BLaER1 (cell line): ENCODE data around the gene BACH1.

Experiments used
- H3K27ac ChIP-seq: shearing (Covaris generic); formaldehyde crosslinking; 2 replicates; pipeline ENCODE4 v1.8.1; 2022
- H3K27me3 ChIP-seq: shearing (Covaris generic); formaldehyde crosslinking; 2 replicates; pipeline ENCODE4 v1.8.1; 2022
- H3K36me3 ChIP-seq: shearing (Covaris generic); formaldehyde crosslinking; 2 replicates; pipeline ENCODE4 v1.8.1; 2022
- H3K4me1 ChIP-seq: shearing (Covaris generic); formaldehyde crosslinking; 2 replicates; pipeline ENCODE4 v1.8.1; 2022
- H3K4me2 ChIP-seq: shearing (Covaris generic); formaldehyde crosslinking; 2 replicates; pipeline ENCODE4 v1.8.1; 2022
- H3K4me3 ChIP-seq: shearing (Covaris generic); formaldehyde crosslinking; 2 replicates; pipeline ENCODE4 v1.8.1; 2022
- H3K9ac ChIP-seq: shearing (Covaris generic); formaldehyde crosslinking; 2 replicates; pipeline ENCODE4 v1.8.1; 2022
- H3K9me3 ChIP-seq: shearing (Covaris generic); formaldehyde crosslinking; 2 replicates; pipeline ENCODE4 v1.8.1; 2022
- H4K20me1 ChIP-seq: shearing (Covaris generic); formaldehyde crosslinking; 2 replicates; pipeline ENCODE4 v1.8.1; 2022
- Cebpa-rat ChIP-seq: shearing (Covaris generic); IDR thresholded peaks from 2 replicates; pipeline ENCODE4 v1.8.1; 2022

The BACH1 gene

GRCh38 chr21:29301691-29302090, 3.0 kb downstream of the BACH1 start:
- no peak overlapping the region for H3K9ac ChIP-seq
- peaks cover 69% of the 10 kb centered on the region for H4K20me1 ChIP-seq
- H3K9me3 ChIP-seq = peaks cover 12% of the 10 kb centered on the region; the same call in 1 of the 2 replicates
- peak overlapping the region; percentile 90 for H3K4me2 ChIP-seq
- H3K4me3 ChIP-seq = no peak overlapping the region
- TF ChIP-seq Cebpa-rat = no peak
- H3K36me3 ChIP-seq = peaks cover 7% of the 10 kb centered on the region; the same call in 1 of the 2 replicates
- H3K4me1 ChIP-seq = peaks cover 76% of the 10 kb centered on the region
- no peak overlapping the region for H3K27ac ChIP-seq
- H3K27me3 ChIP-seq = no peaks in the 10 kb centered on the region

GRCh38 chr21:29302359-29302875, 3.7 kb downstream of the BACH1 start:
- TF ChIP-seq Cebpa-rat = no peak
- H3K4me3 ChIP-seq = no peak overlapping the region

GRCh38 chr21:29303288-29303687, 4.6 kb downstream of the BACH1 start:
- H3K4me2 ChIP-seq = no peak overlapping the region
- no peak overlapping the region for H3K9ac ChIP-seq
- no peaks in the 10 kb centered on the region for H3K27me3 ChIP-seq
- no peak for TF ChIP-seq Cebpa-rat
- H3K27ac ChIP-seq = no peak overlapping the region
- peaks cover 85% of the 10 kb centered on the region for H4K20me1 ChIP-seq
- peaks cover 7% of the 10 kb centered on the region; the same call in 1 of the 2 replicates for H3K36me3 ChIP-seq
- no peaks in the 10 kb centered on the region for H3K9me3 ChIP-seq
- peaks cover 81% of the 10 kb centered on the region for H3K4me1 ChIP-seq
- no peak overlapping the region for H3K4me3 ChIP-seq

More at GRCh38 chr21:29302359-29302875, 3.7 kb downstream of the BACH1 start:
- peaks cover 5% of the 10 kb centered on the region; the same call in 1 of the 2 replicates for H3K9me3 ChIP-seq
- no peaks in the 10 kb centered on the region for H3K27me3 ChIP-seq
- H3K4me2 ChIP-seq = peak overlapping the region; percentile 90; the same call in 1 of the 2 replicates
- H3K4me1 ChIP-seq = peaks cover 81% of the 10 kb centered on the region
- peaks cover 7% of the 10 kb centered on the region; the same call in 1 of the 2 replicates for H3K36me3 ChIP-seq
- H3K27ac ChIP-seq = no peak overlapping the region
- no peak overlapping the region for H3K9ac ChIP-seq
- peaks cover 77% of the 10 kb centered on the region for H4K20me1 ChIP-seq

- H3K9ac ChIP-seq = no peak overlapping the region
- peaks cover 90% of the 10 kb centered on the region for H3K4me1 ChIP-seq
- H3K9me3 ChIP-seq = peaks cover 9% of the 10 kb centered on the region; the same call in 1 of the 2 replicates
- H3K27me3 ChIP-seq = no peaks in the 10 kb centered on the region
- peaks cover 88% of the 10 kb centered on the region for H4K20me1 ChIP-seq
- peaks cover 16% of the 10 kb centered on the region; the same call in 1 of the 2 replicates for H3K36me3 ChIP-seq
- no peak overlapping the region for H3K4me3 ChIP-seq
- peak overlapping the region; percentile 16 for H3K4me2 ChIP-seq
- no peak overlapping the region for H3K27ac ChIP-seq
- TF ChIP-seq Cebpa-rat = no peak
Observed at GRCh38 chr21:29304597-29304996, 5.9 kb downstream of the BACH1 start.

DNA sequence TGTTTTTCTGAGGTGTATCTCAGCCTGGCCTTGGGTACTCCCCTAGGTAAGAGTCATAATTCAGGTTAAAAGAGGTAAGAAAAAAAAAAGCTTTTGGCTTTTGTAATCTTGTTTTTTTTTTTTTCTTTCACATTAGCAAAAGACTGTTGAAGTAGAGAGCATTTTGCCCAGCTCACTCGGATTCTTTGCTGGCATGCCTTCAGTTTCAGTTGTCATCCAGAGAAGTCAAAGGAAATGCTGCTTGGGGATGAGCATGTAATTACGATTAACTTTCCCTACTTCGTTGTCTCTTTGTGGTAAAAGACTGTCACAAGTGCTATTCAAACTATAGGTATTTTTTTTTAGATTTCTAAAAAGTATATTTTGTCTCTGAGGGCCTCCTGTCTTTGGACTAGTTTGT, 6.3 kb downstream of the BACH1 start:
- TF ChIP-seq Cebpa-rat = no peak
- H4K20me1 ChIP-seq = peaks cover 84% of the 10 kb centered on the region
- no peaks in the 10 kb centered on the region for H3K27me3 ChIP-seq
- peak overlapping the region; percentile 16 for H3K4me2 ChIP-seq
- peaks cover 13% of the 10 kb centered on the region; the same call in 1 of the 2 replicates for H3K9me3 ChIP-seq
- no peak overlapping the region for H3K4me3 ChIP-seq
- peak overlapping the region; percentile 48 for H3K27ac ChIP-seq
- H3K36me3 ChIP-seq = peaks cover 20% of the 10 kb centered on the region; the same call in 1 of the 2 replicates
- H3K9ac ChIP-seq = no peak overlapping the region
- H3K4me1 ChIP-seq = peaks cover 89% of the 10 kb centered on the region

- peaks cover 18% of the 10 kb centered on the region for H3K9me3 ChIP-seq
- no peak overlapping the region for H3K9ac ChIP-seq
- H3K4me3 ChIP-seq = no peak overlapping the region
- no peaks in the 10 kb centered on the region for H3K27me3 ChIP-seq
- H3K4me2 ChIP-seq = peak overlapping the region; percentile 16
- H3K4me1 ChIP-seq = peaks cover 84% of the 10 kb centered on the region
- peaks cover 79% of the 10 kb centered on the region for H4K20me1 ChIP-seq
- peaks cover 24% of the 10 kb centered on the region for H3K36me3 ChIP-seq
- H3K27ac ChIP-seq = peak overlapping the region; percentile 48
- no peak for TF ChIP-seq Cebpa-rat
Observed at GRCh38 chr21:29305561-29305960, 6.8 kb downstream of the BACH1 start.

DNA sequence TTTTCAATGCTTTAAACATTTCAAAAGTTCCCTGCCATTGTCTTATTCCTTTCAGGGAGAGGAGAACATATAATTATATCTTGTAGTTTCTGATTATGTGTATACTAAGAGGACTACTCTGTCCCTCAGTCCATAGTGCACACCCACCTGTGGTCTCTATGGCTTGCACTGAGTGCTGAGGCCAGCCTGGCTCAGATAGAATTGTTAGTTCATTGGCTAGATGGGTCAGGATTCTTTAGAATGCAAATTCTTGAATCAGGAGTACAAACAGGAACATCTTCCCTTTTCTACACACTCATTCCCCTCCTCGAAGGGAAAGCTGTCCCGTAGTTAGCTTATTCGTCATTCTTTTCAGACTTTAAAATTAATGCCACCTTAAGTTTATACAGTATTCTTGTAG, 8.2 kb downstream of the BACH1 start:
- Histone ChIP-seq H3K9ac (0 out of 2 replicates have a peak overlapping the region, but pooled peaks have one; percentile 9), H4K20me1 (peaks cover 65% of the 10 kb centered on the region), H3K4me3 (no peak overlapping the region), H3K36me3 (peaks cover 36% of the 10 kb centered on the region), H3K27ac (peak overlapping the region; percentile 7; the same call in 1 of the 2 replicates), H3K9me3 (peaks cover 32% of the 10 kb centered on the region), H3K4me2 (peak overlapping the region; percentile 66), H3K4me1 (peaks cover 71% of the 10 kb centered on the region), H3K27me3 (no peaks in the 10 kb centered on the region)
- no peak for TF ChIP-seq Cebpa-rat

- TF ChIP-seq Cebpa-rat = no peak
- Histone ChIP-seq H4K20me1 (peaks cover 55% of the 10 kb centered on the region), H3K9me3 (peaks cover 39% of the 10 kb centered on the region), H3K4me3 (no peak overlapping the region), H3K4me1 (peaks cover 62% of the 10 kb centered on the region), H3K4me2 (peak overlapping the region; percentile 66), H3K9ac (peak overlapping the region; percentile 52; the same call in 1 of the 2 replicates), H3K27ac (peak overlapping the region; percentile 7; the same call in 1 of the 2 replicates), H3K36me3 (peaks cover 46% of the 10 kb centered on the region), H3K27me3 (no peaks in the 10 kb centered on the region)
Observed at GRCh38 chr21:29307718-29308455, 9.2 kb downstream of the BACH1 start.

GRCh38 chr21:29308456-29308783, 9.7 kb downstream of the BACH1 start:
- peaks cover 58% of the 10 kb centered on the region for H3K4me1 ChIP-seq
- H3K4me3 ChIP-seq = no peak overlapping the region
- H3K27me3 ChIP-seq = no peaks in the 10 kb centered on the region
- H3K4me2 ChIP-seq = peak overlapping the region; percentile 66
- 0 out of 2 replicates have a peak overlapping the region, but pooled peaks have one; percentile 7 for H3K27ac ChIP-seq
- H3K9ac ChIP-seq = no peak overlapping the region
- H4K20me1 ChIP-seq = peaks cover 50% of the 10 kb centered on the region
- TF ChIP-seq Cebpa-rat = no peak
- peaks cover 49% of the 10 kb centered on the region for H3K36me3 ChIP-seq
- peaks cover 44% of the 10 kb centered on the region for H3K9me3 ChIP-seq

DNA sequence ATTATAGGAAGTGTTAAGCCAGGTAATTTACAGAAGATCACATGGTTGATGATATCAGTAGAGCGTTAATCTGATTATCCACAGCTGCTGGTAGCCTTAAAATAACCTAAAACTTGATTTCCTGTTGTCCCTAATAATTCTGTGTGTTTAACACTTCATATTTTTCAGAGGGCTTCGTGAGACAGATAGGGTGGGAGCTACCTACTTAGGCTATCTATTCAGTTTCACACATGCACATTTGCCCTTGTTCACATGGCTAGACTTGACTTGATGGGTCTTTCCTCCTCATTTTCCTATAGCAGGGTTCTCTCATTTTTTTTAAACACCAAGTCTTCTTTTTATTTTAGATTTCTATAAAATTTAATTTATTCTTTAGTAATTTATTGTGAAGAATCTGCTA, 11.0 kb downstream of the BACH1 start:
- Histone ChIP-seq H4K20me1 (peaks cover 50% of the 10 kb centered on the region), H3K27ac (no peak overlapping the region), H3K36me3 (peaks cover 54% of the 10 kb centered on the region), H3K9me3 (peaks cover 53% of the 10 kb centered on the region), H3K9ac (no peak overlapping the region), H3K27me3 (no peaks in the 10 kb centered on the region), H3K4me2 (no peak overlapping the region), H3K4me1 (peaks cover 46% of the 10 kb centered on the region), H3K4me3 (no peak overlapping the region)
- no peak for TF ChIP-seq Cebpa-rat
